GM12878 (cell line): ENCODE measurements around the gene NKX2-3. TPM values are rescaled to one million over a fixed set of nuclear protein-coding genes. Genes with fewer than 3 reads are reported as not detected.

Experiments
- ATAC-seq: fragments of 200-7000 bp; cut with Tn5 transposase; 3 replicates; pipeline ENCODE4 v1.9.1; 2020; ENCODE audit warnings: mild to moderate bottlenecking, moderate library complexity
- BruUV-seq: library from RNA; stranded (reverse); fragments of 400-500 nt; replicated peaks from 2 replicates; lab custom pipeline; 2021; lab: Mats Ljungman, UMichigan
- CTCF ChIA-PET: fragments of 300-600 bp; sonication (Branson Sonifier 250); formaldehyde crosslinking; extraction: SDS; loops from one replicate; lab custom pipeline; 2021; ENCODE audit warnings: inconsistent platforms; lab: Yijun Ruan, JAX
- POLR2A ChIA-PET: fragments of 350-600 bp; formaldehyde crosslinking; extraction: SDS; loops from one replicate; lab custom pipeline; 2021; ENCODE audit warnings: inconsistent platforms; lab: Charles Lee
- RAD21 ChIA-PET: fragments of 300-600 bp; sonication (Branson Sonifier 250); formaldehyde crosslinking; loops from one replicate; lab custom pipeline; 2023; ENCODE audit warnings: antibody characterized with exemption; ENCODE audit not compliant: unreplicated experiment; lab: Charles Lee
- SMC1A ChIA-PET: fragments of 300-600 bp; sonication (Branson Sonifier 250); formaldehyde crosslinking; loops from one replicate; lab custom pipeline; 2023; ENCODE audit not compliant: unreplicated experiment, uncharacterized antibody; lab: Charles Lee
- DNase-seq: peaks from one replicate; pipeline ENCODE4 v3.0.0-alpha.2; 2011; ENCODE audit warnings: low read depth, low spot score
- FAIRE-seq: peaks from 3 replicates; lab custom pipeline; 2011; peaks lifted over from hg19 to GRCh38; lab: Jason Lieb, UNC
- H2AFZ ChIP-seq: 2 replicates; pipeline ENCODE4 v1.6.0; 2011; ENCODE audit warnings: low read depth, low read length, control low read depth; ENCODE audit not compliant: control insufficient read depth
- H3K27ac ChIP-seq: 2 replicates; pipeline ENCODE4 v1.5.1; 2011; ENCODE audit warnings: control low read depth; ENCODE audit not compliant: control insufficient read depth, insufficient read depth
- H3K27me3 ChIP-seq, 2 experiments: replicated peaks in 1 of 2; 2 replicates each; pipeline versions ENCODE4 v1.6.0 to v1.6.1; 2011; ENCODE audit warnings: low read length in 1 of 2; ENCODE audit not compliant: control insufficient read depth in 2 of 2, insufficient read depth in 2 of 2
- H3K36me3 ChIP-seq, 2 experiments: 2 replicates each; pipeline ENCODE4 v1.5.1; 2011; ENCODE audit warnings: low read length in 1 of 2; ENCODE audit not compliant: control insufficient read depth in 2 of 2, insufficient read depth in 2 of 2
- H3K4me1 ChIP-seq: 2 replicates; pipeline ENCODE4 v1.6.1; 2011; ENCODE audit warnings: mild to moderate bottlenecking, low read length, moderate library complexity, mixed read lengths; ENCODE audit not compliant: control insufficient read depth, insufficient read depth
- H3K4me2 ChIP-seq: 2 replicates; pipeline ENCODE4 v1.6.0; 2011; ENCODE audit warnings: control low read depth; ENCODE audit not compliant: control insufficient read depth, insufficient read depth
- H3K4me3 ChIP-seq: fragments of 200-600 bp; sonication (generic); 2 replicates; pipeline ENCODE4 v1.5.1; 2016
- H3K79me2 ChIP-seq: 2 replicates; pipeline ENCODE4 v1.6.0; 2011; ENCODE audit warnings: low read length; ENCODE audit not compliant: control insufficient read depth, insufficient read depth
- H3K9ac ChIP-seq: 2 replicates; pipeline ENCODE4 v1.8.0; 2011; ENCODE audit warnings: low read length, control low read depth, mixed read lengths; ENCODE audit not compliant: control insufficient read depth, insufficient read depth
- H3K9me3 ChIP-seq: replicated peaks from 3 replicates; pipeline ENCODE4 v1.5.1; 2011; ENCODE audit warnings: mild to moderate bottlenecking, low read length; ENCODE audit not compliant: control insufficient read depth, insufficient read depth
- H4K20me1 ChIP-seq: 2 replicates; pipeline ENCODE4 v1.6.0; 2011; ENCODE audit not compliant: control insufficient read depth, insufficient read depth
- BCL11A ChIP-seq: IDR thresholded peaks from 2 replicates; pipeline ENCODE4 v1.6.1; 2011; ENCODE audit warnings: low read depth, low read length
- BCL3 ChIP-seq: IDR thresholded peaks from 2 replicates; pipeline ENCODE4 v1.6.1; 2011; ENCODE audit warnings: borderline replicate concordance, low read depth, mild to moderate bottlenecking, moderate library complexity, low read length; ENCODE audit not compliant: insufficient read depth, poor library complexity, severe bottlenecking
- BRCA1 ChIP-seq: IDR thresholded peaks from 2 replicates; pipeline ENCODE4 v1.6.1; 2011; ENCODE audit warnings: low read depth, low read length, improper control_type of control experiment
- CHD4 ChIP-seq: fragments of 200-600 bp; sonication (generic); IDR thresholded peaks from 2 replicates; pipeline ENCODE4 v1.6.1; 2016; ENCODE audit warnings: mild to moderate bottlenecking
- CREB1 ChIP-seq: IDR thresholded peaks from 2 replicates; pipeline ENCODE4 v1.6.1; 2012; ENCODE audit warnings: low read depth, mild to moderate bottlenecking, inconsistent platforms
- CUX1 ChIP-seq: IDR thresholded peaks from 2 replicates; pipeline ENCODE4 v1.6.1; 2012; ENCODE audit warnings: improper control_type of control experiment, low read depth, low read length; ENCODE audit not compliant: insufficient replicate concordance
- HDAC6 ChIP-seq: fragments of 200-600 bp; sonication (generic); IDR thresholded peaks from one replicate; pipeline ENCODE4 v1.8.0; 2017; ENCODE audit warnings: antibody characterized with exemption; ENCODE audit not compliant: unreplicated experiment
- MYC ChIP-seq: IDR thresholded peaks from 2 replicates; pipeline ENCODE4 v1.6.1; 2011; ENCODE audit warnings: mild to moderate bottlenecking, low read length, moderate library complexity, inconsistent platforms; ENCODE audit not compliant: insufficient read depth, insufficient replicate concordance, insufficient read length, severe bottlenecking
- PAX5 ChIP-seq: IDR thresholded peaks from 2 replicates; pipeline ENCODE4 v1.6.1; 2011; ENCODE audit warnings: low read depth, low read length, borderline replicate concordance
- PRDM15 ChIP-seq: fragments of 450-650 bp; formaldehyde crosslinking; IDR thresholded peaks from 2 replicates; pipeline ENCODE4 v1.4.0; 2020; ENCODE audit warnings: mild to moderate bottlenecking, moderate library complexity
- RBBP5 ChIP-seq: fragments of 200-600 bp; sonication (generic); conservative IDR thresholded peaks from 2 replicates; pipeline ENCODE4 v1.6.1; 2016
- WGBS: methylation state at CpG from one replicate; pipeline ENCODE4 v1.1.6; 2016; ENCODE audit warnings: low lambda C conversion rate; ENCODE audit not compliant: insufficient replicate concordance, insufficient coverage; ENCODE audit errors: missing lambda C conversion rate; 5-methylcytosine and 5-hydroxymethylcytosine counted together
- in situ Hi-C: fragments of 300-500 bp; cut with MboI; formaldehyde crosslinking; loops from 9 replicates; pipeline ENCODE4 v1.14.3; 2018; ENCODE audit warnings: mixed read lengths
- intact Hi-C: fragments of 100-400 bp; cut with micrococcal nuclease; formaldehyde crosslinking; loops from one replicate; pipeline ENCODE4 v1.14.2; 2022; ENCODE audit not compliant: unreplicated experiment
- polyA plus RNA-seq, 11 experiments: library from polyadenylated mRNA; depleted of rRNA in 4 of 11; unstranded in 6 of 11; stranded (reverse) in 5 of 11; fragments of >200 nt; fragmentation: Nextera tagmentation in 4 of 11; fragmentation: Illumina TruSeq in 1 of 11; extraction: Ambion mirVana in 4 of 11; extraction: Trizol in 1 of 11; gene quantifications; 1 replicate in 1 of 11; 2 replicates in 10 of 11; pipeline versions ENCODE4 v1.2.1 to v1.2.3, GENCODE V29; 2011 to 2016; ENCODE audit warnings: inconsistent platforms in 2 of 11, missing spikeins in 2 of 11, low read depth in 1 of 11
- total RNA-seq, 4 experiments: library from RNA; depleted of rRNA in 3 of 4; stranded (reverse); fragments of >200 nt in 3 of 4; fragmentation: Illumina TruSeq in 1 of 4; extraction: Trizol in 1 of 4; gene quantifications; 2 replicates each; pipeline versions ENCODE4 v1.2.1 to v1.2.3, GENCODE V29; 2013 to 2021

NKX2-3 gene
- total and polyA plus RNA-seq, 10 of the 15 experiments (the other 5 are each of a cell fraction or from before 2014, with no cell fraction given), result not detected

GRCh38 chr10:99535764-99536337 is 3.1 kb downstream of the NKX2-3 start:
- BruUV-seq, result no TSS peak
- WGBS, result 56% methylated on average over 36 of the region's 42 CpGs
- POLR2A ChIA-PET, result no interaction called here
- Histone ChIP-seq H3K4me1 (no peaks in the 10 kb centered on the region; the same call in 1 of the 2 replicates), H3K36me3 (no peaks in the 10 kb centered on the region), H3K27me3 (peaks cover 34 to 38% of the 10 kb centered on the region in 2 experiments), H2AFZ (no peak overlapping the region), H3K4me2 (peak overlapping the region; percentile 50), H3K9me3 (peaks cover 3% of the 10 kb centered on the region; the same call in 2 of the 3 replicates), H3K79me2 (no peaks in the 10 kb centered on the region), H3K9ac (no peak overlapping the region), H3K4me3 (no peak overlapping the region), H3K27ac (no peak overlapping the region), H4K20me1 (no peaks in the 10 kb centered on the region)
- CTCF ChIA-PET, result no interaction called here
- no peak for ATAC-seq
- in situ Hi-C loops (no loop called here), intact Hi-C loops (no loop called here)
- DNase-seq, result no peak
- RAD21 ChIA-PET, result no interaction called here
- FAIRE-seq, result no peak
- SMC1A ChIA-PET, result no interaction called here
- TF ChIP-seq BCL3 (no peak), MYC (no peak), PRDM15 (CRISPR knock-in tag) (no peak), PAX5 (no peak), CUX1 (no peak), CHD4 (no peak), BCL11A (no peak), RBBP5 (no peak), CREB1 (no peak), BRCA1 (no peak), HDAC6 (no peak)
